ENCODE measurements around the gene C5AR1. TPM values are rescaled to one million over a fixed set of nuclear protein-coding genes. Genes with fewer than 3 reads are reported as not detected.
"Not testable (repeated sequence)": the region's sequence is repeated elsewhere in the genome, so short reads cannot be mapped to it uniquely, and the experiment has no call there.

The C5AR1 gene
- total RNA-seq, 1 donor from 2014 or later, result not detected

- no peak for DNase-seq
Measured at GRCh38 chr19:47331931-47332547, 22.4 kb downstream of the C5AR1 start, which contains the start of gene C5AR2. C5AR2 (plus strand) TSS chr19:47332175; CDS start chr19:47340800, 8,625 bp downstream.

GRCh38 chr19:47336765-47337718 lies 27.4 kb downstream of the C5AR1 start:
- not testable (repeated sequence) for DNase-seq

- DNase-seq, result no peak
Measured at GRCh38 chr19:47339196-47339880, 29.7 kb downstream of the C5AR1 start.

GRCh38 chr19:47340477-47341208 lies 31.0 kb downstream of the C5AR1 start:
- DNase-seq, result no peak

GRCh38 chr19:47341734-47342133 lies 32.1 kb downstream of the C5AR1 start:
- DNase-seq, result no peak

GRCh38 chr19:47343194-47343802 lies 33.6 kb downstream of the C5AR1 start:
- DNase-seq, result no peak

- DNase-seq, result no peak
Measured at GRCh38 chr19:47344425-47344824, 34.8 kb downstream of the C5AR1 start.

GRCh38 chr19:47346024-47346423 lies 36.4 kb downstream of the C5AR1 start:
- DNase-seq, result not testable (repeated sequence)

- DNase-seq, result peak; percentile 100
Measured at GRCh38 chr19:47348819-47349795, 39.4 kb downstream of the C5AR1 start, which contains the start of gene DHX34. DHX34 (plus strand) TSS chr19:47349315; CDS start chr19:47353031, 3,716 bp downstream.

GRCh38 chr19:47350630-47351029 lies 41.0 kb downstream of the C5AR1 start:
- no peak for DNase-seq

GRCh38 chr19:47351548-47351947 lies 41.9 kb downstream of the C5AR1 start:
- DNase-seq, result peak; percentile 68

GRCh38 chr19:47352095-47352494 lies 42.4 kb downstream of the C5AR1 start:
- no peak for DNase-seq

- DNase-seq, result no peak
Measured at GRCh38 chr19:47353307-47353712, 43.6 kb downstream of the C5AR1 start.

- no peak for DNase-seq
Measured at GRCh38 chr19:47356900-47357299, 47.2 kb downstream of the C5AR1 start.

- DNase-seq, result peak; percentile 26
Measured at GRCh38 chr19:47357788-47358680, 48.4 kb downstream of the C5AR1 start.

- DNase-seq, result no peak
Measured at GRCh38 chr19:47358936-47359335, 49.3 kb downstream of the C5AR1 start.

- no peak for DNase-seq
Measured at GRCh38 chr19:47362321-47362720, 52.7 kb downstream of the C5AR1 start.

GRCh38 chr19:47363758-47364531 lies 54.3 kb downstream of the C5AR1 start:
- DNase-seq, result peak; percentile 84

GRCh38 chr19:47365455-47365854 lies 55.8 kb downstream of the C5AR1 start:
- DNase-seq, result not testable (repeated sequence)

Data from dermis blood vessel endothelial cell (primary cell).